ENCODE data around the gene HAND2.

Gene HAND2

DNA sequence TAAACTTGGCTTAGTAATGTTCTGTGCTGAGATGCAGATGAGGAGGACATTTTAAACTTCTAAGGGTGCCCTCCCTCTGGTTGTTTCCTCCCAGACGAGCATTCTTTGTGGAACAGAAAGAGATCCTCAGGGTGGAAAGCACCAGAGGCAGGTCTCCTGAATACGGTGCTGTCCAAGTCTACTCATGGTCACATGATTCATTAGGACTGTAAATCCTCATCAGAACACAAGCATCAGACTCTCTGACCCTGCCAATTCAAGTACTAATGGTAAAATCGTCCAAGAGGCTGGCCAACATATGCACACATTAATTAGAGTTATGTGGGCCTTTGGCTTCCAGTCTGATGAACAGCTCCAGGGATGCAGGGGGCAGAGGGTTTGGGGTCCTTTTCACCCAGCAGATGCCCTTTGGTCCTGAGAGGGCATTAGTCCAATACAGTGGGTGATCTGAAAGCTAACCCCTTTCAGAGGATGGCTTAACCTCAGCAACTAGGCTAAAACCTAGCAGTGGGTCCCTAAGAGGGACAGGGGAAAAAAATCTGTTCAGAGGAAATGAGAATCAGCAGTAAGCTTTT, 18.2 kb downstream of the HAND2 start:
- TF ChIP-seq POLR2AphosphoS5 (IDR thresholded peaks at IDR 0.05; ENCODE audit: low read depth, low read length) (no peak), TAF1 (IDR thresholded peaks at IDR 0.05; ENCODE audit: borderline replicate concordance, insufficient read depth, low read length) (no peak), FOXP2 (optimal IDR thresholded peaks at IDR 0.05; ENCODE audit: borderline replicate concordance, extremely low read depth, extremely low read length, insufficient read depth) (no peak)
- TF ChIP-seq, protein P1, sequence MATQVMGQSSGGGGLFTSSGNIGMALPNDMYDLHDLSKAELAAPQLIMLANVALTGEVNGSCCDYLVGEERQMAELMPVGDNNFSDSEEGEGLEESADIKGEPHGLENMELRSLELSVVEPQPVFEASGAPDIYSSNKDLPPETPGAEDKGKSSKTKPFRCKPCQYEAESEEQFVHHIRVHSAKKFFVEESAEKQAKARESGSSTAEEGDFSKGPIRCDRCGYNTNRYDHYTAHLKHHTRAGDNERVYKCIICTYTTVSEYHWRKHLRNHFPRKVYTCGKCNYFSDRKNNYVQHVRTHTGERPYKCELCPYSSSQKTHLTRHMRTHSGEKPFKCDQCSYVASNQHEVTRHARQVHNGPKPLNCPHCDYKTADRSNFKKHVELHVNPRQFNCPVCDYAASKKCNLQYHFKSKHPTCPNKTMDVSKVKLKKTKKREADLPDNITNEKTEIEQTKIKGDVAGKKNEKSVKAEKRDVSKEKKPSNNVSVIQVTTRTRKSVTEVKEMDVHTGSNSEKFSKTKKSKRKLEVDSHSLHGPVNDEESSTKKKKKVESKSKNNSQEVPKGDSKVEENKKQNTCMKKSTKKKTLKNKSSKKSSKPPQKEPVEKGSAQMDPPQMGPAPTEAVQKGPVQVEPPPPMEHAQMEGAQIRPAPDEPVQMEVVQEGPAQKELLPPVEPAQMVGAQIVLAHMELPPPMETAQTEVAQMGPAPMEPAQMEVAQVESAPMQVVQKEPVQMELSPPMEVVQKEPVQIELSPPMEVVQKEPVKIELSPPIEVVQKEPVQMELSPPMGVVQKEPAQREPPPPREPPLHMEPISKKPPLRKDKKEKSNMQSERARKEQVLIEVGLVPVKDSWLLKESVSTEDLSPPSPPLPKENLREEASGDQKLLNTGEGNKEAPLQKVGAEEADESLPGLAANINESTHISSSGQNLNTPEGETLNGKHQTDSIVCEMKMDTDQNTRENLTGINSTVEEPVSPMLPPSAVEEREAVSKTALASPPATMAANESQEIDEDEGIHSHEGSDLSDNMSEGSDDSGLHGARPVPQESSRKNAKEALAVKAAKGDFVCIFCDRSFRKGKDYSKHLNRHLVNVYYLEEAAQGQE (IDR thresholded peaks at IDR 0.05; ENCODE audit: insufficient read depth in 1 of 2, low read depth in 2 of 2, low read length in 2 of 2), result no peak

DNA sequence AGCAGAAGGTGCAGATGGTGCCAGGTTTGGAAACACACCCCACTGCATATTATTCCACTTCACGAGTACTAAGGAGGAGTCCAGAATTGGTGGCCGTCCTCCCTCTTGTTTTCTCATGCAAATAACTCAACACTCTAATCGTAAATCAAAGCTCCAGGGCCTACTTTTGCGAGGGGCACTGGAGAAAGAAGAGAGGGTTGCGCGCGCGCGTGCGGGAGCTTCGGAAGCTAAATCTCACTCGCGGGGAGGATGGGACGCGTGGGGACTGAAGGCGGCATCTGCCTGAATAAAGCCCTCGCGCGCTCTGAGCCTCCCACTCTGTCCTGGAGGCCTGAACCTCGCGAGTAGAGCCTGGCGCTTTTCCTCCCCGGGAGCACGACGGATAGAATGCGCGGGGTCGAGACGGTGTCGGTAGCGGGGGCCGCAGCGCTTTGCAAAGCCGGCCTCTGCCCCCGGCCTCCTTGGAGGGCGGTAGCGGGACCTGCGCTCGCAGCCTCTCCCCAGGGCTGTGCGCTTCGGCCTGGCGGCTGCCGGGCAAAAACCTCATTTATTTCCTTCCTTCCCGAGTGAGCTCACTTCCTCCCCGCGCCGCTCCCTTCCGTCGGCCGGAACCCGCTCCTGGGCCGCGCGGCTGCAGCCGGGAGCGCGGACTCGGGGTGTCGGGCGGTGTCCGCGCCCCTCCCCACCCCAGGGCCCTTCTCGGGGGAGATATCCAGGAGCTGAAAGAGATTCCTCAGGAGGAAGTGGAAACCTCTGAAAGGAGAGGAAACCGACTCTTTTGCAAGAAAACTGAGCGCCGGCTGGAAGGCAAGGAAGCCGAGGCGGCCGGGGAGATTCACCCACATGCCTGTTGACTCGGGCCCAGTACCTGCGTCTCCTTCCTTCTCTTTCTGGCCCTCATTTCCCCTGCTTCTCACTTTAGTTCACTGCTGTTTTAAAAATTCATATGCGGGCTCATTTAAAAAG, 20.7 kb downstream of the HAND2 start:
- TF ChIP-seq, protein P1 (IDR thresholded peaks at IDR 0.05; ENCODE audit: insufficient read depth in 1 of 2, low read depth in 2 of 2, low read length in 2 of 2), result no peak
- TF ChIP-seq SIN3A (IDR thresholded peaks at IDR 0.05; ENCODE audit: borderline replicate concordance, insufficient read depth, low read length), result no peak
- no peak for TF ChIP-seq TAF1 (IDR thresholded peaks at IDR 0.05; ENCODE audit: borderline replicate concordance, insufficient read depth, low read length)
- no peak for TF ChIP-seq POLR2AphosphoS5 (IDR thresholded peaks at IDR 0.05; ENCODE audit: low read depth, low read length)
- no peak for TF ChIP-seq FOXP2 (optimal IDR thresholded peaks at IDR 0.05; ENCODE audit: borderline replicate concordance, extremely low read depth, extremely low read length, insufficient read depth)

DNA sequence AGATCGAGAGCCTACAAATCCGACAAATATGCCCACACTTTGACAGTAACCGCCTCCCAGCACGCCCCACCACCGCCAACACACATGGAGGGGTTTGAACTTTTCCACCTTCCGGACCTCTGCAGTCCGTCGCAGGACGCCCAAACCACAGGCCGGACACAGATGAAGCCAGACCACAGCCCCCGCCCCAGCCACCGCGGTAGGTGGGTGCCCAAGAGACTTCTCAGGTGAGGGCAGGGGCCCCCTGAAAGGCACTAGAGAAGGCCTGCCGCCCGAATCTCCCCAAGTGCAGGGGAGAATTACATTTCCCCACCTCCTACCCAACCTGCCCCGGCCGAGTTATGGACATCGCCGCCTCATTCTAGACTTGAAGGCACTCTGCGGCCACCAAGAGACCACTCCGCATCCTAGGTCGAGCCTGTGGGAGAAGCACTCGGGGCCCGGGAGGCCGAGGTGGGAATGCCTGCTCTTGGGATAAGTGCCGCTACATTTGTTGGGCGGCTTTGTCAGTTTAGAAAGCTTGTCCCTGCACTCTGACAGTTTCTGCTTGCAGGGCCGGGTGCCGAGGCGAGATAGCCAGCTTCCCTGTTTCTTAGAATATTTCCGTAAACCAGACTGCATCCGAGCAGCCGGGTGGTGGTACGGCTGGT, 21.5 kb downstream of the HAND2 start:
- TF ChIP-seq, protein P1 (IDR thresholded peaks at IDR 0.05; ENCODE audit: insufficient read depth in 1 of 2, low read depth in 2 of 2, low read length in 2 of 2), result no peak
- TF ChIP-seq TAF1 (IDR thresholded peaks at IDR 0.05; ENCODE audit: borderline replicate concordance, insufficient read depth, low read length), result no peak
- no peak for TF ChIP-seq POLR2AphosphoS5 (IDR thresholded peaks at IDR 0.05; ENCODE audit: low read depth, low read length)
- no peak for TF ChIP-seq FOXP2 (optimal IDR thresholded peaks at IDR 0.05; ENCODE audit: borderline replicate concordance, extremely low read depth, extremely low read length, insufficient read depth)
- TF ChIP-seq SIN3A (IDR thresholded peaks at IDR 0.05; ENCODE audit: borderline replicate concordance, insufficient read depth, low read length), result no peak

DNA sequence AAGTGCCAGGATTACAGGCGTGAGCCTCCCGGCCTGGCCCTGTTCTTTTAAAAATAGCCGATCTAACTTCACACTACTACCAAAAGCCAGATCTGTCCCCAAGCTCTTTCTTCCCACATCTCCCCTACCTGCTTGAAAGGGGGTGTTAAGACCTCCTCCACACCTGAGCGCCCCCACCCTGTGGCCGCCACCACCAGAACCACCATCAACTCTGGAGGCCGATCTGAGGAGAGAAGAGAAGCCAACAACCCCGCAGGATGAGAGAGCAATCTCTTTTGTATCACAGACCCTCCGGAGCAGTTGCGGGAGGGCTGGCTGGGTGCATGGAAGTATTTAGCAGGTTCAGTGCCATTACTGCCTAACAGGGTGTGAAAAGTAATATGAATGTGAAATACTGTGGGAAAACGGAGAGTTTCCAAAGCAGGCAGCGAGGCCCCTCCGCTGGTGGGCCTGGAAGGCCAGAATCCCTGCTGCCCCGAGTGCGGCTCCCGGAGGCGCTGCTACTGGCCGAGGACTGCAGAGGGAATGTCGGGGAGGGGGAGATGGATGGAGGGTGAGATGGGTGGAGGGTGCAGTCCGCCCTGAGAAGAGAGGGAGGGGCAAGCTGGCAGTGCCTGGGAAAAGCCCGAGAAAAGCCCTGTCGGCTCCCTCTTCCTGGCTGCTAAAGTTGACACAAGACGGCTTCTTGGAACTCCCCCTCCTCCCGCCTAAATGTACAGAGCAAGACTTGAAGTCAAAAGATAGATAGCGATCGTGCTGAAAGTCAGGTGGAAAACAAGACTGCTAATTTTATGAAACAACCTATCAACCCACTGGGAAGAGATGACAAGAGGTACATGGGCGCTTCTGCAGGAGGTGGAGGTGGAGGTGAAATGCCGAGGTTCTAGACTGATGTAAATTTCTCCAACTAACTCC, 22.3 kb downstream of the HAND2 start:
- no peak for TF ChIP-seq FOXP2 (optimal IDR thresholded peaks at IDR 0.05; ENCODE audit: borderline replicate concordance, extremely low read depth, extremely low read length, insufficient read depth)
- no peak for TF ChIP-seq TAF1 (IDR thresholded peaks at IDR 0.05; ENCODE audit: borderline replicate concordance, insufficient read depth, low read length)
- TF ChIP-seq POLR2AphosphoS5 (IDR thresholded peaks at IDR 0.05; ENCODE audit: low read depth, low read length), result no peak
- TF ChIP-seq SIN3A (IDR thresholded peaks at IDR 0.05; ENCODE audit: borderline replicate concordance, insufficient read depth, low read length), result no peak
- TF ChIP-seq, protein P1 (IDR thresholded peaks at IDR 0.05; ENCODE audit: insufficient read depth in 1 of 2, low read depth in 2 of 2, low read length in 2 of 2), result no peak

Data from PFSK-1 (cell line).